ENCODE results near the gene TBC1D22A.

- TF ChIP-seq CTCF (conservative IDR thresholded peaks at IDR 0.05; ENCODE audit: low read depth, low read length) = no peak
- TF ChIP-seq EZH2 (IDR thresholded peaks at IDR 0.05; ENCODE audit: low read length, unreplicated experiment) = no peak
Measured at GRCh38 chr22:46929046-46929709, 166.7 kb downstream of the TBC1D22A start.

Measured in PC-3 (cell line).